Measurements from ENCODE around the gene SPDYC.

DNA sequence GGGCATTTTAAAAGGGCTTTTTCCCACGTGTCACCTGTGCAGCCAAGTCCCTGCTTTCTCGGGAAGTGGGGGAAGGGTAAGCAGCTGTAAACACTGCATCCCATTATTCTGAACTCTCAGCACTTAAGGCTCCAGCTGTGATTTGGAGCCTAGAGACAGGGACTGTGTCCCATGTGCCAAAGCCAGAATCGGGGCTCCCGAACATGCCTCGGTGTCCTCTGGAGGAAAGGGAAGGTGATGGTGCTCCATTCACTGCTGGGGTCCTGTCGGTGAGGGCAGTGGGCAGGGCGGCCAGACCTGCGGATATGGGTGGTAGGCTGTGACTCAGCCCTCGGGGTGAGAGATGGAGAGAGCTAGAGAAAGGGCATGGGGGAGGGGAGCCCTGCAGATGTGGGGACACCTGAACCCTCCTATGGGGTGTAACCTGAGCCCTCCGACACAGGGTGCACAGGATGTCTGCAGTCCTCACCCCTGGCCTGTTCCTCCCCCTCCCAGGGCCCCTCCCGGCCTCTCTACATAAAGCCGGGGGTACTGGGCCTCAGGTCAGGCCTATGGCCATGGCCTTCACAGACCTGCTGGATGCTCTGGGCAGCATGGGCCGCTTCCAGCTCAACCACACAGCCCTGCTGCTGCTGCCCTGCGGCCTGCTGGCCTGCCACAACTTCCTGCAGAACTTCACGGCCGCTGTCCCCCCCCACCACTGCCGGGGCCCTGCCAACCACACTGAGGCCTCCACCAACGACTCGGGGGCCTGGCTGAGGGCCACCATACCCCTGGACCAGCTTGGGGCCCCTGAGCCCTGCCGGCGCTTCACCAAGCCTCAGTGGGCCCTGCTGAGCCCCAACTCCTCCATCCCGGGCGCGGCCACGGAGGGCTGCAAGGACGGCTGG is 43.5 kb downstream of the SPDYC start:
- TF ChIP-seq EZH2phosphoT487 (IDR thresholded peaks at IDR 0.05; ENCODE audit: low read length): no peak
- TF ChIP-seq, protein P1, sequence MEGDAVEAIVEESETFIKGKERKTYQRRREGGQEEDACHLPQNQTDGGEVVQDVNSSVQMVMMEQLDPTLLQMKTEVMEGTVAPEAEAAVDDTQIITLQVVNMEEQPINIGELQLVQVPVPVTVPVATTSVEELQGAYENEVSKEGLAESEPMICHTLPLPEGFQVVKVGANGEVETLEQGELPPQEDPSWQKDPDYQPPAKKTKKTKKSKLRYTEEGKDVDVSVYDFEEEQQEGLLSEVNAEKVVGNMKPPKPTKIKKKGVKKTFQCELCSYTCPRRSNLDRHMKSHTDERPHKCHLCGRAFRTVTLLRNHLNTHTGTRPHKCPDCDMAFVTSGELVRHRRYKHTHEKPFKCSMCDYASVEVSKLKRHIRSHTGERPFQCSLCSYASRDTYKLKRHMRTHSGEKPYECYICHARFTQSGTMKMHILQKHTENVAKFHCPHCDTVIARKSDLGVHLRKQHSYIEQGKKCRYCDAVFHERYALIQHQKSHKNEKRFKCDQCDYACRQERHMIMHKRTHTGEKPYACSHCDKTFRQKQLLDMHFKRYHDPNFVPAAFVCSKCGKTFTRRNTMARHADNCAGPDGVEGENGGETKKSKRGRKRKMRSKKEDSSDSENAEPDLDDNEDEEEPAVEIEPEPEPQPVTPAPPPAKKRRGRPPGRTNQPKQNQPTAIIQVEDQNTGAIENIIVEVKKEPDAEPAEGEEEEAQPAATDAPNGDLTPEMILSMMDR (IDR thresholded peaks at IDR 0.05; ENCODE audit: low read length): no peak
- TF ChIP-seq EZH2 (optimal IDR thresholded peaks at IDR 0.05; ENCODE audit: low read depth, low read length): no peak

All from MM.1S (cell line).